Neural cell (in vitro differentiated cells): Measurements from ENCODE around the gene ZNF264. TPM values are rescaled to one million over a fixed set of nuclear protein-coding genes. Genes with fewer than 3 reads are reported as not detected.

Experiments
- H2AFZ ChIP-seq: fragments of 200-600, 300-800 bp; sonication (generic), shearing (Covaris generic); 2 replicates; pipeline ENCODE4 v1.6.0; 2014; ENCODE audit warnings: low read depth, mild to moderate bottlenecking, antibody characterized with exemption, low read length, moderate library complexity
- H3F3A ChIP-seq: fragments of 200-600 bp; shearing (Covaris generic); 2 replicates; pipeline ENCODE4 v1.6.1; 2016; ENCODE audit warnings: mild to moderate bottlenecking, moderate library complexity, mixed read lengths, antibody characterized with exemption, low read length; ENCODE audit not compliant: insufficient read depth, poor library complexity, severe bottlenecking
- H3K27ac ChIP-seq: fragments of 200-600, 300-800 bp; sonication (generic), shearing (Covaris generic); 2 replicates; pipeline ENCODE4 v1.5.1; 2014; ENCODE audit warnings: mild to moderate bottlenecking, low read length, moderate library complexity
- H3K27me3 ChIP-seq: fragments of 300-800, 200-600 bp; sonication (generic), shearing (Covaris generic); 2 replicates; pipeline ENCODE4 v1.6.0; 2014; ENCODE audit warnings: mild to moderate bottlenecking, low read depth, low read length, moderate library complexity; ENCODE audit not compliant: insufficient read depth
- H3K36me3 ChIP-seq: fragments of 300-800, 200-600 bp; sonication (generic), shearing (Covaris generic); 2 replicates; pipeline ENCODE4 v1.5.1; 2014; ENCODE audit warnings: mild to moderate bottlenecking, antibody characterized with exemption, low read length, moderate library complexity; ENCODE audit not compliant: insufficient read depth
- H3K4me2 ChIP-seq: fragments of 300-800, 200-600 bp; sonication (generic), shearing (Covaris generic); 2 replicates; pipeline ENCODE4 v1.6.0; 2014; ENCODE audit warnings: mild to moderate bottlenecking, low read length
- H3K4me3 ChIP-seq: fragments of 300-800, 200-600 bp; sonication (generic), shearing (Covaris generic); 2 replicates; pipeline ENCODE4 v1.5.1; 2014; ENCODE audit warnings: mild to moderate bottlenecking, low read length, moderate library complexity
- H3K79me2 ChIP-seq: fragments of 200-600 bp; shearing (Covaris generic); replicated peaks from 2 replicates; pipeline ENCODE4 v1.6.0; 2014; ENCODE audit warnings: mild to moderate bottlenecking, low read length, moderate library complexity; ENCODE audit not compliant: insufficient read depth
- H3K9ac ChIP-seq: fragments of 300-800, 200-600 bp; sonication (generic), shearing (Covaris generic); 2 replicates; pipeline ENCODE4 v1.6.1; 2016; ENCODE audit warnings: mild to moderate bottlenecking, low read length, mixed read lengths
- H3K9me2 ChIP-seq: fragments of 200-600 bp; shearing (Covaris generic); 2 replicates; pipeline ENCODE4 v1.6.1; 2016; ENCODE audit warnings: mild to moderate bottlenecking, low read length, mixed read lengths; ENCODE audit not compliant: insufficient read depth
- H3K9me3 ChIP-seq: fragments of 200-600, 300-800 bp; sonication (generic), shearing (Covaris generic); 2 replicates; pipeline ENCODE4 v1.6.1; 2016; ENCODE audit warnings: mild to moderate bottlenecking, mixed run types, low read length, moderate library complexity, mixed read lengths
- H4K20me1 ChIP-seq: fragments of 200-600 bp; shearing (Covaris generic); 2 replicates; pipeline ENCODE4 v1.6.1; 2016; ENCODE audit warnings: mild to moderate bottlenecking, mixed run types; ENCODE audit not compliant: insufficient read depth
- CTCF ChIP-seq: fragments of 450-650 bp; IDR thresholded peaks from 2 replicates; pipeline ENCODE4 v1.5.1; 2014; ENCODE audit warnings: antibody characterized with exemption, mild to moderate bottlenecking, moderate library complexity; ENCODE audit not compliant: poor library complexity, severe bottlenecking
- EP300 ChIP-seq: fragments of 450-650 bp; conservative IDR thresholded peaks from 2 replicates; pipeline ENCODE4 v1.6.1; 2014; ENCODE audit warnings: antibody characterized with exemption, mild to moderate bottlenecking, moderate library complexity; ENCODE audit not compliant: poor library complexity, severe bottlenecking
- EZH2 ChIP-seq: fragments of 200-600, 300-800 bp; shearing (Covaris generic), sonication (generic); IDR thresholded peaks from 2 replicates; pipeline ENCODE4 v1.6.1; 2014; ENCODE audit warnings: antibody characterized with exemption, low read length, borderline replicate concordance, mild to moderate bottlenecking; ENCODE audit not compliant: insufficient read depth, poor library complexity, severe bottlenecking
- MXI1 ChIP-seq: fragments of 450-650 bp; conservative IDR thresholded peaks from 2 replicates; pipeline ENCODE4 v1.6.1; 2014; ENCODE audit warnings: antibody characterized with exemption, mild to moderate bottlenecking; ENCODE audit not compliant: poor library complexity, severe bottlenecking
- POLR2AphosphoS5 ChIP-seq: IDR thresholded peaks from 2 replicates; pipeline ENCODE4 v1.6.1; 2012
- RAD21 ChIP-seq: fragments of 450-650 bp; conservative IDR thresholded peaks from 2 replicates; pipeline ENCODE4 v1.6.1; 2014; ENCODE audit warnings: antibody characterized with exemption, mild to moderate bottlenecking, moderate library complexity
- REST ChIP-seq: IDR thresholded peaks from 2 replicates; pipeline ENCODE4 v1.6.1; 2012; ENCODE audit warnings: borderline replicate concordance
- SMC3 ChIP-seq: fragments of 450-650 bp; conservative IDR thresholded peaks from 2 replicates; pipeline ENCODE4 v1.6.1; 2014; ENCODE audit warnings: antibody characterized with exemption, mild to moderate bottlenecking, moderate library complexity; ENCODE audit not compliant: poor library complexity
- TAF1 ChIP-seq: IDR thresholded peaks from 2 replicates; pipeline ENCODE4 v1.6.1; 2012; ENCODE audit warnings: low read depth
- polyA plus RNA-seq: library from polyadenylated mRNA; depleted of rRNA; stranded (reverse); fragments of >200 nt; gene quantifications from 2 replicates; pipeline ENCODE4 v1.2.3, GENCODE V29; 2014

The ZNF264 gene
- polyA plus RNA-seq, 1 donor from 2014 or later: 10.4 TPM

- Histone ChIP-seq H3K9me2 (no peaks in the 10 kb centered on the region), H3K36me3 (no peaks in the 10 kb centered on the region), H3K9ac (no peak overlapping the region), H2AFZ (no peak overlapping the region), H3K4me3 (no peak overlapping the region), H3K27me3 (no peaks in the 10 kb centered on the region), H3K9me3 (no peaks in the 10 kb centered on the region), H3K79me2 (peaks cover 27% of the 10 kb centered on the region), H3F3A (no peaks in the 10 kb centered on the region), H3K4me2 (no peak overlapping the region), H3K27ac (no peak overlapping the region), H4K20me1 (no peaks in the 10 kb centered on the region)
- TF ChIP-seq MXI1 (no peak), POLR2AphosphoS5 (no peak), REST (no peak), TAF1 (no peak), SMC3 (no peak), EP300 (no peak), EZH2 (no peak), RAD21 (no peak), CTCF (no peak)
Measured at GRCh38 chr19:57245959-57246358, 54.7 kb downstream of the ZNF264 start.

GRCh38 chr19:57248646-57249045 lies 57.3 kb downstream of the ZNF264 start:
- H3K27me3 ChIP-seq: no peaks in the 10 kb centered on the region
- H3K9me2 ChIP-seq: no peaks in the 10 kb centered on the region
- H3K4me2 ChIP-seq: no peak overlapping the region
- no peaks in the 10 kb centered on the region for H4K20me1 ChIP-seq
- no peak overlapping the region for H3K4me3 ChIP-seq
- TF ChIP-seq RAD21 (no peak), MXI1 (no peak), CTCF (no peak), EZH2 (no peak), SMC3 (no peak), TAF1 (no peak), EP300 (no peak), REST (no peak), POLR2AphosphoS5 (no peak)
- no peak overlapping the region for H3K9ac ChIP-seq
- no peaks in the 10 kb centered on the region for H3K36me3 ChIP-seq
- H3F3A ChIP-seq: no peaks in the 10 kb centered on the region
- peaks cover under 1% of the 10 kb centered on the region for H3K79me2 ChIP-seq
- H3K9me3 ChIP-seq: no peaks in the 10 kb centered on the region
- no peak overlapping the region for H2AFZ ChIP-seq
- H3K27ac ChIP-seq: no peak overlapping the region
